Keratinocyte (primary cell): ENCODE data around the gene WNK2. TPM values are rescaled to one million over a fixed set of nuclear protein-coding genes. Genes with fewer than 3 reads are reported as not detected.

Experiments used
- DNase-seq: peaks from one replicate; pipeline ENCODE4 v3.0.0-alpha.2; 2011; ENCODE audit warnings: low read depth, missing footprints, low spot score
- FAIRE-seq: peaks from 2 replicates; lab custom pipeline; 2011; peaks lifted over from hg19 to GRCh38; lab: Jason Lieb, UNC
- H2AFZ ChIP-seq: 2 replicates; pipeline ENCODE4 v1.6.0; 2012; ENCODE audit warnings: low read length, control low read depth, inconsistent platforms; ENCODE audit not compliant: control insufficient read depth
- H3K27ac ChIP-seq: 2 replicates; pipeline ENCODE4 v1.5.1; 2011; ENCODE audit warnings: low read length; ENCODE audit not compliant: control insufficient read depth, insufficient read depth
- H3K27me3 ChIP-seq: 3 replicates; pipeline ENCODE4 v1.6.0; 2011; ENCODE audit warnings: low read length; ENCODE audit not compliant: control insufficient read depth, insufficient read depth; ENCODE audit errors: extremely low read depth
- H3K36me3 ChIP-seq, 2 experiments: 2 replicates in 1 of 2; 3 replicates in 1 of 2; pipeline ENCODE4 v1.5.1; 2011; ENCODE audit warnings: low read length in 2 of 2, mild to moderate bottlenecking in 1 of 2; ENCODE audit not compliant: control insufficient read depth in 2 of 2, insufficient read depth in 2 of 2; ENCODE audit errors: extremely low read depth in 1 of 2
- H3K4me1 ChIP-seq: 3 replicates; pipeline ENCODE4 v1.5.1; 2011; ENCODE audit warnings: low read length; ENCODE audit not compliant: control insufficient read depth, insufficient read depth; ENCODE audit errors: extremely low read depth
- H3K4me2 ChIP-seq: 3 replicates; pipeline ENCODE4 v1.6.0; 2011; ENCODE audit warnings: low read depth, low read length; ENCODE audit not compliant: control insufficient read depth, insufficient read depth; ENCODE audit errors: extremely low read depth
- H3K4me3 ChIP-seq, 3 experiments: fragments of 200-600 bp in 1 of 3; sonication (generic) in 1 of 3; 2 replicates in 2 of 3; 3 replicates in 1 of 3; pipeline ENCODE4 v1.5.1; 2011 to 2016; ENCODE audit warnings: low read length in 3 of 3, mild to moderate bottlenecking in 3 of 3, control low read depth in 2 of 3, inconsistent platforms in 1 of 3, low read depth in 1 of 3, mixed read lengths in 1 of 3, mixed run types in 1 of 3, moderate library complexity in 1 of 3; ENCODE audit not compliant: control insufficient read depth in 2 of 3, insufficient read depth in 2 of 3; ENCODE audit errors: extremely low read depth in 1 of 3
- H3K79me2 ChIP-seq: 2 replicates; pipeline ENCODE4 v1.6.0; 2012; ENCODE audit warnings: low read length; ENCODE audit not compliant: control insufficient read depth, insufficient read depth
- H3K9ac ChIP-seq: 3 replicates; pipeline ENCODE4 v1.6.0; 2011; ENCODE audit warnings: low read length; ENCODE audit not compliant: control insufficient read depth, insufficient read depth; ENCODE audit errors: extremely low read depth
- H3K9me1 ChIP-seq: 3 replicates; pipeline ENCODE4 v1.6.0; 2011; ENCODE audit warnings: low read length; ENCODE audit not compliant: control insufficient read depth, insufficient read depth; ENCODE audit errors: extremely low read depth
- H3K9me3 ChIP-seq: 2 replicates; pipeline ENCODE4 v1.5.1; 2012; ENCODE audit warnings: low read depth, low read length; ENCODE audit not compliant: control insufficient read depth
- H4K20me1 ChIP-seq: 3 replicates; pipeline ENCODE4 v1.6.0; 2011; ENCODE audit warnings: low read length; ENCODE audit not compliant: control insufficient read depth, insufficient read depth; ENCODE audit errors: extremely low read depth
- CTCF ChIP-seq, 3 experiments: IDR thresholded peaks in 1 of 3; conservative IDR thresholded peaks in 1 of 3; optimal IDR thresholded peaks in 1 of 3; 2 replicates in 2 of 3; 3 replicates in 1 of 3; pipeline versions ENCODE3 to v1.5.1; 2011; ENCODE audit warnings: low read length in 3 of 3, mild to moderate bottlenecking in 3 of 3, moderate library complexity in 2 of 3, control low read depth in 1 of 3, inconsistent platforms in 1 of 3; ENCODE audit not compliant: insufficient read depth in 2 of 3; ENCODE audit errors: extremely low read depth in 1 of 3
- EZH2 ChIP-seq: IDR thresholded peaks from one replicate; pipeline ENCODE4 v1.6.1; 2012; ENCODE audit warnings: inconsistent platforms, mild to moderate bottlenecking, low read length, moderate library complexity
- dilution Hi-C: fragments of 300-500 bp; cut with MboI; formaldehyde crosslinking; loops from one replicate; pipeline ENCODE4 v1.7.0; 2020; ENCODE audit warnings: low sequenced_read_pairs; ENCODE audit not compliant: extremely low pct_ligation_motif_present
- polyA plus RNA-seq, 5 experiments: library from polyadenylated mRNA; depleted of rRNA in 3 of 5; stranded (reverse) in 3 of 5; stranded (forward) in 1 of 5; unstranded in 1 of 5; fragments of >200 nt; gene quantifications; 1 replicate in 1 of 5; 2 replicates in 3 of 5; 3 replicates in 1 of 5; pipeline versions ENCODE4 v1.2.1 to v1.2.3, GENCODE V29; 2011 to 2012; ENCODE audit warnings: missing spikeins in 2 of 5, low read depth in 1 of 5, low replicate concordance in 1 of 5

Gene WNK2
- polyA plus RNA-seq, 1 donor (not counting 4 experiments of a cell fraction or from before 2014, with no cell fraction given): not detected

GRCh38 chr9:93326056-93326455 lies 142.1 kb downstream of the WNK2 start:
- Histone ChIP-seq H3K4me2 (no peak overlapping the region), H3K4me3 (no peak overlapping the region), H3K9ac (no peak overlapping the region), H3K27ac (no peak overlapping the region), H3K79me2 (no peaks in the 10 kb centered on the region), H3K9me3 (no peaks in the 10 kb centered on the region), H3K9me1 (no peaks in the 10 kb centered on the region), H3K4me1 (no peaks in the 10 kb centered on the region), H4K20me1 (no peaks in the 10 kb centered on the region), H2AFZ (no peak overlapping the region), H3K27me3 (peaks cover 6% of the 10 kb centered on the region), H3K36me3 (no peaks in the 10 kb centered on the region)
- no peak for FAIRE-seq
- no peak for TF ChIP-seq CTCF (optimal IDR thresholded peaks at IDR 0.05 in 1 of 3, IDR thresholded peaks at IDR 0.05 in 1 of 3, conservative IDR thresholded peaks at IDR 0.05 in 1 of 3; ENCODE audit: extremely low read depth in 1 of 3, insufficient read depth in 2 of 3, low read length in 3 of 3)
- TF ChIP-seq EZH2: no peak
- dilution Hi-C loops: no loop called here
- DNase-seq: no peak

GRCh38 chr9:93326654-93327053 lies 142.7 kb downstream of the WNK2 start:
- Histone ChIP-seq H3K27me3 (peaks cover 6% of the 10 kb centered on the region), H2AFZ (no peak overlapping the region), H3K36me3 (no peaks in the 10 kb centered on the region), H3K27ac (no peak overlapping the region), H3K4me3 (no peak overlapping the region), H3K9me3 (no peaks in the 10 kb centered on the region), H3K4me1 (no peaks in the 10 kb centered on the region), H3K4me2 (no peak overlapping the region), H3K79me2 (no peaks in the 10 kb centered on the region), H3K9ac (no peak overlapping the region), H3K9me1 (no peaks in the 10 kb centered on the region), H4K20me1 (no peaks in the 10 kb centered on the region)
- TF ChIP-seq CTCF (optimal IDR thresholded peaks at IDR 0.05 in 1 of 3, IDR thresholded peaks at IDR 0.05 in 1 of 3, conservative IDR thresholded peaks at IDR 0.05 in 1 of 3; ENCODE audit: extremely low read depth in 1 of 3, insufficient read depth in 2 of 3, low read length in 3 of 3) (no peak), EZH2 (no peak)
- no peak for FAIRE-seq
- dilution Hi-C loops: no loop called here
- DNase-seq: no peak
